Osteoblast (primary cell): ENCODE measurements around the gene NUFIP2. TPM values are rescaled to one million over a fixed set of nuclear protein-coding genes. Genes with fewer than 3 reads are reported as not detected.

Source experiments
- DNase-seq: peaks from one replicate; pipeline ENCODE4 v3.0.0; 2011; ENCODE audit warnings: low spot score, mixed read lengths; ENCODE audit not compliant: insufficient read length; ENCODE audit errors: missing footprints
- H2AFZ ChIP-seq: 2 replicates; pipeline ENCODE4 v1.6.0; 2011; ENCODE audit warnings: mild to moderate bottlenecking, low read length
- H3K27ac ChIP-seq: 2 replicates; pipeline ENCODE4 v1.5.1; 2011; ENCODE audit warnings: mild to moderate bottlenecking, low read depth, low read length, moderate library complexity
- H3K27me3 ChIP-seq: 2 replicates; pipeline ENCODE4 v1.6.0; 2012; ENCODE audit warnings: mild to moderate bottlenecking, control low read depth, inconsistent platforms, low read length, moderate library complexity; ENCODE audit not compliant: insufficient read depth
- H3K36me3 ChIP-seq: 2 replicates; pipeline ENCODE4 v1.5.1; 2011; ENCODE audit warnings: mild to moderate bottlenecking, low read length, control low read depth, moderate library complexity; ENCODE audit not compliant: insufficient read depth
- H3K4me1 ChIP-seq: 2 replicates; pipeline ENCODE4 v1.5.1; 2011; ENCODE audit warnings: mild to moderate bottlenecking, low read length, control low read depth, moderate library complexity; ENCODE audit not compliant: insufficient read depth
- H3K4me2 ChIP-seq: 2 replicates; pipeline ENCODE4 v1.6.0; 2011; ENCODE audit warnings: mild to moderate bottlenecking, low read length; ENCODE audit not compliant: insufficient read depth
- H3K4me3 ChIP-seq: fragments of 200-600 bp; sonication (generic); 3 replicates; pipeline ENCODE4 v1.5.1; 2012; ENCODE audit warnings: mild to moderate bottlenecking, low read length, inconsistent platforms; ENCODE audit not compliant: insufficient read depth
- H3K79me2 ChIP-seq: 2 replicates; pipeline ENCODE4 v1.6.0; 2012; ENCODE audit warnings: mild to moderate bottlenecking, low read length, control low read depth, inconsistent platforms; ENCODE audit not compliant: insufficient read depth
- H3K9me3 ChIP-seq: 2 replicates; pipeline ENCODE4 v1.5.1; 2011; ENCODE audit warnings: low read depth, low read length, control low read depth
- H4K20me1 ChIP-seq: 2 replicates; pipeline ENCODE4 v1.6.0; 2012; ENCODE audit warnings: mild to moderate bottlenecking, low read length, control low read depth; ENCODE audit not compliant: insufficient read depth
- CTCF ChIP-seq: IDR thresholded peaks from 2 replicates; pipeline ENCODE4 v1.5.1; 2011; ENCODE audit warnings: mild to moderate bottlenecking, low read depth, low read length, moderate library complexity; ENCODE audit errors: extremely low read depth
- total RNA-seq: library from RNA; depleted of rRNA; stranded (reverse); fragments of >200 nt; gene quantifications from 2 replicates; pipeline ENCODE4 v1.2.3, GENCODE V29; 2012

Gene NUFIP2
- total RNA-seq, 1 donor, result 56.8 TPM

GRCh38 chr17:29216856-29217255, 77.1 kb downstream of the NUFIP2 start:
- DNase-seq, result no peak
- no peak overlapping the region for H3K4me3 ChIP-seq
- no peaks in the 10 kb centered on the region for H3K27me3 ChIP-seq
- no peaks in the 10 kb centered on the region for H4K20me1 ChIP-seq
- H3K79me2 ChIP-seq, result no peaks in the 10 kb centered on the region
- no peak for TF ChIP-seq CTCF
- H3K27ac ChIP-seq, result no peak overlapping the region
- no peak overlapping the region for H2AFZ ChIP-seq
- H3K4me2 ChIP-seq, result no peak overlapping the region
- H3K9me3 ChIP-seq, result no peaks in the 10 kb centered on the region
- no peaks in the 10 kb centered on the region for H3K36me3 ChIP-seq
- peaks cover 3% of the 10 kb centered on the region for H3K4me1 ChIP-seq

GRCh38 chr17:29216181-29216580, 77.8 kb downstream of the NUFIP2 start:
- TF ChIP-seq CTCF, result no peak
- no peak overlapping the region for H3K27ac ChIP-seq
- no peaks in the 10 kb centered on the region for H3K9me3 ChIP-seq
- H4K20me1 ChIP-seq, result no peaks in the 10 kb centered on the region
- H3K4me1 ChIP-seq, result peaks cover 3% of the 10 kb centered on the region
- no peak overlapping the region for H3K4me3 ChIP-seq
- no peaks in the 10 kb centered on the region for H3K27me3 ChIP-seq
- no peaks in the 10 kb centered on the region for H3K79me2 ChIP-seq
- no peak for DNase-seq
- no peaks in the 10 kb centered on the region for H3K36me3 ChIP-seq
- no peak overlapping the region for H3K4me2 ChIP-seq
- no peak overlapping the region for H2AFZ ChIP-seq

- no peak for DNase-seq
- Histone ChIP-seq H3K36me3 (no peaks in the 10 kb centered on the region), H3K4me3 (no peak overlapping the region), H3K27me3 (no peaks in the 10 kb centered on the region), H3K4me2 (no peak overlapping the region), H2AFZ (no peak overlapping the region), H3K27ac (no peak overlapping the region), H4K20me1 (no peaks in the 10 kb centered on the region), H3K79me2 (no peaks in the 10 kb centered on the region), H3K9me3 (no peaks in the 10 kb centered on the region), H3K4me1 (peaks cover 3% of the 10 kb centered on the region)
- TF ChIP-seq CTCF, result no peak
Measured at GRCh38 chr17:29215717-29216116, 78.2 kb downstream of the NUFIP2 start.

GRCh38 chr17:29215174-29215573, 78.8 kb downstream of the NUFIP2 start:
- Histone ChIP-seq H3K27me3 (no peaks in the 10 kb centered on the region), H3K79me2 (no peaks in the 10 kb centered on the region), H2AFZ (no peak overlapping the region), H3K27ac (no peak overlapping the region), H3K36me3 (no peaks in the 10 kb centered on the region), H3K4me2 (no peak overlapping the region), H3K4me1 (peaks cover 3% of the 10 kb centered on the region), H4K20me1 (no peaks in the 10 kb centered on the region), H3K9me3 (no peaks in the 10 kb centered on the region), H3K4me3 (no peak overlapping the region)
- no peak for TF ChIP-seq CTCF
- DNase-seq, result no peak
